Fibroblast of mammary gland (primary cell): ENCODE data around the gene CCDC85B.

Experiments
- DNase-seq: peaks from one replicate; pipeline ENCODE4 v3.0.0-alpha.2; 2010; ENCODE audit warnings: low read depth
- H3K4me3 ChIP-seq: 2 replicates; pipeline ENCODE4 v1.5.1; 2011; ENCODE audit warnings: low read depth, mild to moderate bottlenecking, low read length, moderate library complexity; ENCODE audit not compliant: control insufficient read depth
- TF ChIP-seq, protein P1 (sequence below): conservative IDR thresholded peaks from 2 replicates; pipeline ENCODE4 v1.5.1; 2011; ENCODE audit warnings: low read depth, low read length, inconsistent platforms; ENCODE audit not compliant: control insufficient read depth, insufficient read depth

CCDC85B gene

DNA sequence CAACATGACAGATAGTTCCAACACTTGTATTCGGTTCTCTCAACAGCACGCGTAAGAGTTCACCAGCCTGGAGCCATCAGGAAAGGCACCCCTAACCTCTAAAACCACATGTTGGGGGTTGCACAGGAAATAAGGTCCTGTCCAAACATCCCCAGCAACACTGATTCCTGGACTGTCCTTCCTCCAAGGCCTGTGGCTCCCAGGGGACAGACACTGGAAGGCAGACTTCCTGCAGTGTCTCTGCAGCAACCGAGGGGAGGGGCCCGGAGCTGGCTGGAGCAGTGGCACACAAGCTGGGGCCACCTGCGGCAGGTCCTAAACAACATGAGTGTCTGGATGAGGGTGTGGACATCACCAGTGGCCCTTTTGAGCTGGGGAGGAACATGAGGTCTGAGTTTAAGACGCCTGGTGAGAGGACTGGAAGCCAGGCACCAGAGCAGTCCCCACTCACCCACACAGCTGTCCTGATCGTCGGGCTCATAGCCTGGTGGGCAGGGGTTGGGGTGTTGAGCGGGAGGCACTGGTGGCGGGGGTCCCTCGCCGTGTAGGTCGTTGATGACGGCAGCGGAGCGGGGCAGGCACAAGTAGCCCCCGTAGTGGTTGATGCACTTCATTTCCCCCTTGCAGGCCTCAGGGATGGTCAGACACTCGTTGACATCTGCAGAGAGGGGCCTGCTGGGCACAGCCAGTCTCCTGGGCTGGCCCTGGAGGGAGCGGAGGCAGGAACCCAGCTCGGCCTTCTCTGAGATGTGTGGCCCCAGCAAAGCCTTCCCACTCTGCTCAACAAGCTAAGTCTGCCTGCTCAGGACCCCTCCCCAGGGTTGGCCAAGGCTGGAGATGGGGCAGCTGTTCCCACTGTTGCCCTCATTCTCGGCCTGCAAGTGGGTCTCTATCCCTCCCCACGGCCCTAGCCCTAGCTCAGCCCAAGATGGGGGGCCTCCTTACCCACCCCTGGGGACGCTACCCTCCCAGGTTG, 19.5 kb upstream of the CCDC85B start:
- H3K4me3 ChIP-seq: peak overlapping the region; percentile 69
- TF ChIP-seq, protein P1, sequence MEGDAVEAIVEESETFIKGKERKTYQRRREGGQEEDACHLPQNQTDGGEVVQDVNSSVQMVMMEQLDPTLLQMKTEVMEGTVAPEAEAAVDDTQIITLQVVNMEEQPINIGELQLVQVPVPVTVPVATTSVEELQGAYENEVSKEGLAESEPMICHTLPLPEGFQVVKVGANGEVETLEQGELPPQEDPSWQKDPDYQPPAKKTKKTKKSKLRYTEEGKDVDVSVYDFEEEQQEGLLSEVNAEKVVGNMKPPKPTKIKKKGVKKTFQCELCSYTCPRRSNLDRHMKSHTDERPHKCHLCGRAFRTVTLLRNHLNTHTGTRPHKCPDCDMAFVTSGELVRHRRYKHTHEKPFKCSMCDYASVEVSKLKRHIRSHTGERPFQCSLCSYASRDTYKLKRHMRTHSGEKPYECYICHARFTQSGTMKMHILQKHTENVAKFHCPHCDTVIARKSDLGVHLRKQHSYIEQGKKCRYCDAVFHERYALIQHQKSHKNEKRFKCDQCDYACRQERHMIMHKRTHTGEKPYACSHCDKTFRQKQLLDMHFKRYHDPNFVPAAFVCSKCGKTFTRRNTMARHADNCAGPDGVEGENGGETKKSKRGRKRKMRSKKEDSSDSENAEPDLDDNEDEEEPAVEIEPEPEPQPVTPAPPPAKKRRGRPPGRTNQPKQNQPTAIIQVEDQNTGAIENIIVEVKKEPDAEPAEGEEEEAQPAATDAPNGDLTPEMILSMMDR: no peak
- no peak for DNase-seq

DNA sequence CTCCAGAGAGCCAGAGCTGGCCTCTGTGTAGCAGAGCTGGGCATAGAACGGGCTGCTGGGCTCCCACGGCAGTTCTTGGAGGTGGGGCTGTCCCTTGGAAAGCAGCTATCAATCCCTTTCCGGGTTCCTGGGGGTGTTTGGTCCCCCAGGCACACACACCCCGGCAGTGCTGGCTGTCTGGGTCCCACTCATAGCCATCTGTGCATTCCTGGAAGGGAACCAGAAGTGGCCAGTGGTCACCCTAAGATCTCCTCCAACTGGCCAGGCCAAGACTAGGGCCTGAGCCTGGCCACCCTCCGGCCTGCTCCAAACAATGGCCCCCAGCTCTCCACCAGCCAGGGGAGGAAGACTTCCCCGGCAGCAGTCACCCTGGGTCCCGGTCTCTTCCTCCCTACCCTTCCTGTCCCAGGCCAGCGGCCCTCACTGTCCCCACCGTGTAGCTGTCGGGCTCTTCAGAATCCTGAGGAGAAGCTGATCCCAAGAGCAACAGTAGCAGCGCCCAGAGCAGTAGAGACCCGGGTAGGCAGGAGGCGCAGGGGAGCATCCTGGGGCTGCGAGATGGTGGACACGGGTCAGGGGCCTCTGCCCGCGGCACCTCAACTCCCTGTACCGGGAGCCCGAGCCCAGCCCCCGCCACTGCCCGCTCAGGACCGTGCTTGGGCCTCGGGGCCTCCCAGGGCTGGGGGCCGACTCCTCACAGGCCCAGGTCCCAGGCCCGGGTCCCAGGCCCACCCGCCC, 18.5 kb upstream of the CCDC85B start:
- TF ChIP-seq, protein P1: peak; percentile 18
- no peak for DNase-seq
- H3K4me3 ChIP-seq: peak overlapping the region; percentile 69

GRCh38 chr11:65872586-65873317, 17.7 kb upstream of the CCDC85B start, which contains the start of gene EFEMP2:
EFEMP2 (minus strand) TSS chr11:65872800; CDS start chr11:65872354, 446 bp downstream.
- TF ChIP-seq, protein P1: no peak
- H3K4me3 ChIP-seq: peak within 1 kb of the TSS; percentile 69
- DNase-seq: no peak

DNA sequence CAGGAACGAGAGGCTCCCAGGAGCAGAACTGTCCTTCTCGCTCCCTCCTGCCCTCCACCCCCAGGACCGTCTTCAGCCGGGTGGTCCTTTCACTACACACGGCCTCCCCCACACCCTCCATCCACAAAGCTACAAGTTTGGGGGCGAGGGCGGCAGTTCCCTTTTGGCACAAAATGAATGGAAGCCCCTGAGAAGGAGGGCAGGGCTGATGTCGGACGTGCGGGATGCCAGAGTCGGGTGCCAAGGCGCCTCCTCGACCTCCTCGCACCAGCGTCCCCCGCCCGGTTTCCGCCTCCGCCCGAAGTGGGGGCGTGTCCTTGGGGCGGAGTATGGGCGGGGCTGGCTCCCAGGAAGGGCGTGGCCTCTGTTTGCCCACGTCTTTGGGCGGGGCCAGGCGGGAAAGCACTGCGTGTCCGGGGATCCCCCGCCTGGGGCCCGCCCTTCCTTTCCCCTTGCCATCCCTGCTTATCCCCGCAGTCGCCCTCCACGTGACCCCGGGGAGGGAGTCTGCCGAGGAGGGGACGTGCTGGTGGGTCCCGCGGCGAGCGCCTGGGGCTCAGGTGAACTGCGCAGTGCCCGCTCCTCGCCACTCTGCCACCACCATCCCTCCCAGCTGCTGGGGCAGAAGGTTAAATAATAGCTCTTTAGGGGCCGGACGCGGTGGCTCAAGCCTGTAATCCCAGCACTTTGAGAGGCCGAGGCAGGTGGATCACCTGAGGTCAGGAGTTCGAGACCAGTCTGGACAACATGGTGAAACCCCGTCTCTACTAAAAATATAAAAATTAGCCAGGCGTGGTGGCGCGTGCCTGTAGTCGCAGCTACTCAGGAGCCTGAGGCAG, 16.9 kb upstream of the CCDC85B start:
- peak; percentile 88 for DNase-seq
- peak overlapping the region; percentile 69 for H3K4me3 ChIP-seq
- TF ChIP-seq, protein P1: no peak

GRCh38 chr11:65879617-65880016, 10.9 kb upstream of the CCDC85B start, which contains the start of gene CTSW:
CTSW (plus strand) TSS chr11:65879837; CDS start chr11:65879855, 18 bp downstream.
- DNase-seq: no peak
- H3K4me3 ChIP-seq: no peak within 1 kb of the TSS
- TF ChIP-seq, protein P1: no peak
